Measurements from ENCODE around the gene OPRL1.

Gene OPRL1

DNA sequence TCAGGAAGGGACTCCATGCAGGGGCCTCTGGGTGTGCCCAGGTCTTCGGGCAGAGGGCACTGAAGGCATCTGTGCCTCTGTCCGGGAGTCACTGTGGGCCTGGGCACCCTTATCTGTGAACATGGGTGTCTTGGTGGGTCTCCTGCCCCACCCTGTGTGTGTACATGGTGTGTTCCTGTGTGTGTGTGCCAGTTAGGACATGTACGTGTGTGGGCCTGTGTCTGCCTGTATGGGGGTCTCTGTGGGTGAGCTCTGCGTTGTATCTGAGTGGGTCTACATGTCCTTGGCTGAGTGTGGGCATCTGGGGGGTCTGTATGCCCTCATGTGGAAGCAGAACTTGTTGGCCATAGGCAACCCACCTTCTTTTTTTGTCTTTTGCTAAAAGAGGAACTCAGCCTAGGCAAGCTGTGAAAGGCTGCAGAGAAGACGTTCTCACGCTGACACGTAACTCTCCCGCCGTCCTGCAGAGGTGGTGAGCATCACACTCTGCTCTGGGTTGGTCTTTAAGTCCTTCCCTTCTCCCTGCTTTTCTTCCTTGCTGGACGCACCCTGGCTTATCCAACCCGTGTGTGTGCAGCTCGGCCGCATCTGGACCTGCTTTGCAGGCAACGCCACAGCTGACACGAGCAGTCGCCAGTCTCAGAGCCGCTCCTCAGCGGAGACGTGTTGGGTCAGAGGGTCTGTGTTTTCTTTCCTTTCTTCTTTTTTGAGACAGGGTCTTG, 28.0 kb downstream of the OPRL1 start:
- H3K4me1 ChIP-seq (ENCODE audit: control insufficient read depth in 1 of 2, insufficient read depth in 1 of 2, low read depth in 1 of 2, low read length in 1 of 2): peaks cover 3 to 5% of the 10 kb centered on the region in 2 experiments
- TF ChIP-seq, protein P1, sequence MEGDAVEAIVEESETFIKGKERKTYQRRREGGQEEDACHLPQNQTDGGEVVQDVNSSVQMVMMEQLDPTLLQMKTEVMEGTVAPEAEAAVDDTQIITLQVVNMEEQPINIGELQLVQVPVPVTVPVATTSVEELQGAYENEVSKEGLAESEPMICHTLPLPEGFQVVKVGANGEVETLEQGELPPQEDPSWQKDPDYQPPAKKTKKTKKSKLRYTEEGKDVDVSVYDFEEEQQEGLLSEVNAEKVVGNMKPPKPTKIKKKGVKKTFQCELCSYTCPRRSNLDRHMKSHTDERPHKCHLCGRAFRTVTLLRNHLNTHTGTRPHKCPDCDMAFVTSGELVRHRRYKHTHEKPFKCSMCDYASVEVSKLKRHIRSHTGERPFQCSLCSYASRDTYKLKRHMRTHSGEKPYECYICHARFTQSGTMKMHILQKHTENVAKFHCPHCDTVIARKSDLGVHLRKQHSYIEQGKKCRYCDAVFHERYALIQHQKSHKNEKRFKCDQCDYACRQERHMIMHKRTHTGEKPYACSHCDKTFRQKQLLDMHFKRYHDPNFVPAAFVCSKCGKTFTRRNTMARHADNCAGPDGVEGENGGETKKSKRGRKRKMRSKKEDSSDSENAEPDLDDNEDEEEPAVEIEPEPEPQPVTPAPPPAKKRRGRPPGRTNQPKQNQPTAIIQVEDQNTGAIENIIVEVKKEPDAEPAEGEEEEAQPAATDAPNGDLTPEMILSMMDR (IDR thresholded peaks at IDR 0.05): no peak

GRCh38 chr20:64108731-64109681, 29.1 kb downstream of the OPRL1 start:
- H3K27me3 ChIP-seq: peaks cover 32% of the 10 kb centered on the region
- H3K4me3 ChIP-seq (ENCODE audit: low read depth in 1 of 2, low read length in 1 of 2): no peak overlapping the region
- no peaks in the 10 kb centered on the region for H3K9me3 ChIP-seq
- H3K27ac ChIP-seq: no peak overlapping the region
- H3K4me1 ChIP-seq (ENCODE audit: control insufficient read depth in 1 of 2, insufficient read depth in 1 of 2, low read depth in 1 of 2, low read length in 1 of 2): peaks cover 3 to 5% of the 10 kb centered on the region in 2 experiments
- H3K36me3 ChIP-seq: no peaks in the 10 kb centered on the region
- TF ChIP-seq, protein P1 (IDR thresholded peaks at IDR 0.05): no peak

More for the DNA sequence above, 28.0 kb downstream of the OPRL1 start:
- Histone ChIP-seq H3K9me3 (no peaks in the 10 kb centered on the region), H3K27me3 (peaks cover 43% of the 10 kb centered on the region), H3K36me3 (no peaks in the 10 kb centered on the region), H3K4me3 (ENCODE audit: low read depth in 1 of 2, low read length in 1 of 2) (no peak overlapping the region), H3K27ac (no peak overlapping the region)

DNA sequence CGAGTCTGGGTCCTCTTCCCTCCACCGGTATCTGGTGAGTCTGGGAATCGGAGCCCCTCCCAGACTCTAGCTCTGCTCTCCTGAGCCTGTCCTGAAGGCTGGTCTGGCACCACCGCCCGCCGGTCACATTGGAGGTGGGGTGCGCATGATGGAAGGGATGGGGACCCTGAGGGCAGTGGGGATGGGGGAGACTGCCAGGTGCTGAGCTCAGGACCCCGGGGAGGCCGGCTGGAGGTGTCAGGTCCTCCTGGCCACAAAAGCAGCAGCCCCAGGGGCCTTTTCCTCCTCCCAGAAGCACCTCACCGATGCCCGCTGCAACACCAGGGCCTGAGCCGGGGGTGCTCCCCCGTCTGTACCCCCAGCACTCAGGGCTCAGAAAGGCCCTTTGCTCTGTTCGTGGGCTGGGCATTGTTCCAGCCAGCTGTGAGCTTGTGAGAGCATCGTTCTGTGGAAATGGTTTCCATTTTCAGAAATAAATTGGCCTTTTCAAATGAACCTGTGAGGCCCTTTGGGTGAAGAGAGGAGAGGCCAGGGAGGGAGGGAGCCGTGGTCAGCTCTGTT, 30.0 kb downstream of the OPRL1 start:
- Histone ChIP-seq H3K27me3 (peaks cover 32% of the 10 kb centered on the region), H3K4me1 (ENCODE audit: control insufficient read depth in 1 of 2, insufficient read depth in 1 of 2, low read depth in 1 of 2, low read length in 1 of 2) (peaks cover 3 to 5% of the 10 kb centered on the region in 2 experiments), H3K9me3 (no peaks in the 10 kb centered on the region), H3K36me3 (no peaks in the 10 kb centered on the region), H3K27ac (no peak overlapping the region), H3K4me3 (ENCODE audit: low read depth in 1 of 2, low read length in 1 of 2) (no peak overlapping the region)
- TF ChIP-seq, protein P1 (IDR thresholded peaks at IDR 0.05): no peak

GRCh38 chr20:64110411-64111068, 30.7 kb downstream of the OPRL1 start:
- Histone ChIP-seq H3K27me3 (peaks cover 29% of the 10 kb centered on the region), H3K9me3 (no peaks in the 10 kb centered on the region), H3K4me1 (ENCODE audit: control insufficient read depth in 1 of 2, insufficient read depth in 1 of 2, low read depth in 1 of 2, low read length in 1 of 2) (peaks cover 3 to 5% of the 10 kb centered on the region in 2 experiments), H3K27ac (no peak overlapping the region), H3K4me3 (ENCODE audit: low read depth in 1 of 2, low read length in 1 of 2) (no peak overlapping the region), H3K36me3 (no peaks in the 10 kb centered on the region)
- TF ChIP-seq, protein P1 (IDR thresholded peaks at IDR 0.05): no peak

All from neutrophil (primary cell).